ENCODE data around the gene C12orf54.

GRCh38 chr12:48442179-48442847 is 40.0 kb upstream of the C12orf54 start:
- no peak for TF ChIP-seq POLR2AphosphoS2 (IDR thresholded peaks at IDR 0.05; ENCODE audit: low read depth, low read length)
- no peak for TF ChIP-seq TBL1XR1 (IDR thresholded peaks at IDR 0.05; ENCODE audit: low read depth, low read length)
- no peak for TF ChIP-seq POLR2A (IDR thresholded peaks at IDR 0.05; ENCODE audit: low read depth, low read length)
- TF ChIP-seq SMC3 (IDR thresholded peaks at IDR 0.05; ENCODE audit: borderline replicate concordance, low read length): no peak
- no peak for TF ChIP-seq USF2 (IDR thresholded peaks at IDR 0.05; ENCODE audit: borderline replicate concordance, low read depth, low read length)
- TF ChIP-seq MTA3 (IDR thresholded peaks at IDR 0.05; ENCODE audit: borderline replicate concordance, low read length): no peak
- no peak for TF ChIP-seq SPI1 (IDR thresholded peaks at IDR 0.05; ENCODE audit: borderline replicate concordance, insufficient read depth, low read depth, low read length)
- TF ChIP-seq ASH2L (IDR thresholded peaks at IDR 0.05; ENCODE audit: borderline replicate concordance, low read depth): no peak
- no peak for TF ChIP-seq RCOR1 (conservative IDR thresholded peaks at IDR 0.05; ENCODE audit: low read depth, low read length)
